Natural killer cell treated with Interleukin-12 subunit alpha and Interleukin-12 subunit beta and Interleukin-15 and Interleukin-18, amount 100 ng/mL, for 72 hours (primary cell): ENCODE results near the gene BCKDK. TPM values are rescaled to one million over a fixed set of nuclear protein-coding genes. Genes with fewer than 3 reads are reported as not detected.
"Not testable (repeated sequence)": the region's sequence is repeated elsewhere in the genome, so short reads cannot be mapped to it uniquely, and the experiment has no call there.

Experiments used
- ATAC-seq, 2 donors: fragments of 150-1000 bp; cut with Tn5 transposase in 1 of 2; sonication (Bioruptor Pico), chemical (Tn5 transposase) in 1 of 2; 2 replicates each; pipeline ENCODE4 v1.10.0; 2021
- DNase-seq: peaks from one replicate; pipeline ENCODE4 v3.0.0; 2022; ENCODE audit warnings: low spot score
- H3K27ac Mint-ChIP-seq, 2 donors: 1 replicate in 1 of 2; 2 replicates in 1 of 2; pipeline ENCODE4 v1.8.0; 2022; ENCODE audit warnings: mixed read lengths in 2 of 2, mild to moderate bottlenecking in 1 of 2, moderate library complexity in 1 of 2
- H3K27me3 Mint-ChIP-seq, 2 donors: 1 replicate in 1 of 2; 2 replicates in 1 of 2; pipeline ENCODE4 v1.8.0; 2022; ENCODE audit warnings: mixed read lengths in 2 of 2
- H3K36me3 Mint-ChIP-seq: one replicate; pipeline ENCODE4 v1.8.0; 2022; ENCODE audit warnings: mixed read lengths
- H3K4me1 Mint-ChIP-seq, 2 donors: 1 replicate in 1 of 2; 2 replicates in 1 of 2; pipeline ENCODE4 v1.8.0; 2022; ENCODE audit warnings: low read depth in 2 of 2, mixed read lengths in 2 of 2, mild to moderate bottlenecking in 1 of 2
- H3K4me3 Mint-ChIP-seq: one replicate; pipeline ENCODE4 v1.8.0; 2022; ENCODE audit warnings: mixed read lengths
- H3K9me3 Mint-ChIP-seq: 2 replicates; pipeline ENCODE4 v1.8.0; 2022; ENCODE audit warnings: mixed read lengths
- total RNA-seq, 2 donors: library from RNA; stranded (reverse); gene quantifications; one replicate each; pipeline ENCODE4 v1.2.3, GENCODE V29; 2022

BCKDK gene
- total RNA-seq, 2 donors from 2014 or later: 42.7 to 43.1 TPM

DNA sequence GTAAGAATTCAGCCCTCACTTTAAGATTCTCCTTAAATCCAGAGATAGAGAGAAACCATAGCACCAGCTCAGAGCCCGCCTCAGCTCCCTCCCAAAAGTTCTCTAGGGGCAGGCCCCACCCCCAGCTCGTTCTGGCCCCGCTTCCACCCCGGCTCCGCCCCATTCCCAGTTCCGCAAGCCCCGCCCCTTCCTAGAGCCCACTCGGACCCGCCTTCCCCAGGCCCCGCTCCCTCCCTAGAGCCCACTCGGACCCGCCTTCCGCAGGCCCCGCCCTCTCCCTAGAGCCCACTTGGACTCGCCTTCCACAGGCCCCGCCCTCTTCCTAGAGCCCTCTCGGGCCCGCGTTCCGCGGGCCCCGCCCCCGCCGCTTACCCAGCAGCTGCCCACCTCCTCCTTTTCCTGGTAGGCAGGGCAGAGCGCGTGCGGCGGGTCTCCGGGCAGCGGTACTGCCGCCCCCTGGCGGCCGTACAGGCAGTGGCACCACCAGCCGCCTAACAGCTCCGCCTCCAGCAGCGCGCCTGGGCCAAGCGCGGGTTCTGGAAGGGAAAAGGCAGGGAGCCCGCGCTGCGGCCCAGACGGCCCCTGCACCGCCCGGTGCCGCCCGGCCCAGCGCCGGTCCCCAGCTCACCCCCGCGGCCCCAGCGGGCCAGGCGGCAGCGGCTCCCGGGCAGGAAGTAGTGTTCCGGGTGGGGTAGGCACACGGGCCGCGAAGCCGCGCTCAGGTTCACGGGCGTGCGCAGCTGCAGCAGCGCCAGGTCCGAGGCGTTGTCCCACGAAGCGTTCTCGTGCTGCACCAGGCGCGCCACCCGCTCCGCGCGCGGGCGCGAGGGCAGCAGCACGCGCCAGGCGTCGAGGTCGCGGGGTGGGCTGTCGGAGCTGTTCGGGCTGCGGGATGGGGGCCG is 34.2 kb downstream of the BCKDK start:
- Mint-ChIP-seq H3K27me3 (no peaks in the 10 kb centered on the region), H3K36me3 (no peaks in the 10 kb centered on the region), H3K4me1 (peaks cover 9 to 13% of the 10 kb centered on the region in 2 donors), H3K9me3 (no peaks in the 10 kb centered on the region), H3K4me3 (peak overlapping the region; percentile 73), H3K27ac (peak overlapping the region; percentile 73 to 86)
- ATAC-seq: peak; percentile 97 to 98
- peak; percentile 99 for DNase-seq

DNA sequence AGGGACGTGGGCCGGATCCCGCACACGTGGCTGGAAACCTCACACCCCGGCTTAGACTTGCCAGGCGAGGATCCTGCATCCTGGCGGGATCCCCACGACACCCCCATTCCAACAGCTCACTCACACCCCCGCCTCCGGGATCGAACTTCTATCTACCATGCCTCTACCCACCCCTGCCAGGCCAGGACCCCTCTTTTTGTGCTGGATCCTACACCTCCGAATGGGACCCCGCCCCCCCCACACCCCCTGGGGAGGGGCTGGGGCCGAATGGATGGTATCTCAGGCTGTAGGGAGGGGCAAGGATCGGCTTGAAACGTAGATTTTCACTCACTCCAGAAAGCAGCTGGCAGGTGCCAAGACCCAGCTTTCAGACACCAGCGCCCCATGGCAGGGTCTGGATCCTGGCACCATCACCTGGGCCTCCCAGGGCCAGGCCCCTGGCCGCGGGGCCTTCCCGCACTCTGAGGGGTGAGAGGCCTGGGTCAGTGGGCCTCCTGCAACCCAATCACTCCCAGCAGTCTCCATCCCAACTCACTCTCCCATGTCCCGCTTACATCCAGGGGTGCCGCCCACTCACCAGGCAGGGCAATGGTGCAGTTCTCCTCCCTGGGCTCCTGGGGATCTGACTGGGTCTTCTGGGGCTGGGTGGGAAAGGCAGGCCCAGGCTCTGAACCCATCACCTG is 35.0 kb downstream of the BCKDK start:
- DNase-seq (no peak), ATAC-seq (no peak)
- H3K27ac Mint-ChIP-seq: peak overlapping the region; percentile 50 to 72
- peaks cover 9 to 13% of the 10 kb centered on the region in 2 donors for H3K4me1 Mint-ChIP-seq
- no peaks in the 10 kb centered on the region for H3K36me3 Mint-ChIP-seq
- H3K27me3 Mint-ChIP-seq: peaks cover 0 to 5% of the 10 kb centered on the region in 2 donors
- no peaks in the 10 kb centered on the region for H3K9me3 Mint-ChIP-seq
- H3K4me3 Mint-ChIP-seq: peak overlapping the region; percentile 52

DNA sequence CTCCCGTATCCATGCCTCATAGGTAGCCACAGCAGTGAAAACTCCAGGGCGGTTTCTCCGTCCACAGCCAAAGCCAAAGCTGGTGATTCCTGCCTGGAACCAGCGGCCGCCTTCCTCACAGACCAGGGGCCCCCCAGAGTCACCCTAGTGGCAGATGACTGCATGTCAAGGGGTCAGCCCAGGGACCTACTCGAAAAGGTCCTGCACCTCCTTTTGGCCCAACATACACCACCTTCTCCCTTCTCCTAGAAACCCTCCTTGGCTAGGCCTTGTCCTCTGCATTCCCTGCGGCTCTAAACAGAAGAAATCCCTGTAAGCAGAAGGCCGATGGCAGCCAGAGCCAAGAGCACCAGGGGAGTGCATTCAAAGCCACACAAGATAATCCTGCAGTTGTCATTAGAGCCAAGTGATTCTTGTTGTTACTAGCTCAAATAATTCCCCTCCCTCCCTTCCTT is 35.5 kb downstream of the BCKDK start:
- peaks cover 0 to 5% of the 10 kb centered on the region in 2 donors for H3K27me3 Mint-ChIP-seq
- ATAC-seq (no peak), DNase-seq (no peak)
- peak overlapping the region; percentile 52 for H3K4me3 Mint-ChIP-seq
- H3K4me1 Mint-ChIP-seq: peaks cover 9 to 13% of the 10 kb centered on the region in 2 donors
- H3K9me3 Mint-ChIP-seq: no peaks in the 10 kb centered on the region
- no peaks in the 10 kb centered on the region for H3K36me3 Mint-ChIP-seq
- H3K27ac Mint-ChIP-seq: peak overlapping the region; percentile 50 to 72

DNA sequence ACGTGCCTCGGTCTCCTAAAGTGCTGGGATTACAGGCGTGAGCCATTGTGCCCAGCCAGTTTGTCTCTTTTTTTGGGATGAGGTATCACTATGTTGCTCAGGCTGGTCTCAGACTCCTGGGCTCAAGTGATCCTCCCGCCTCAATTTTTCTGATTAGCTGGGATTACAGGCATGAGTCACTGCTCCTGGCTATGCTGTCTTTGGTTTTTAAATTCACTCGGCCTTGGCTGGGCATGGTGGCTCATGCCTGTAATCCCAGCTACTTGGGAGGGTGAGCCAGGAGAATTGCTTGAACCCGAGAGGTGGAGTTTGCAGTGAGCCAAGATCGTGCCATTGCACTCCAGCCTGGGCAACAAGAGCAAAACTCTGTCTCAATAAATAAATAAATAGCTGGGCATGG is 36.2 kb downstream of the BCKDK start:
- peak overlapping the region in 1 of 2 donors; percentile 50 for H3K27ac Mint-ChIP-seq
- not testable (repeated sequence) for H3K9me3 Mint-ChIP-seq, DNase-seq, ATAC-seq, H3K36me3 Mint-ChIP-seq, H3K27me3 Mint-ChIP-seq
- peaks cover 9 to 13% of the 10 kb centered on the region in 2 donors for H3K4me1 Mint-ChIP-seq
- H3K4me3 Mint-ChIP-seq: peak overlapping the region; percentile 52

DNA sequence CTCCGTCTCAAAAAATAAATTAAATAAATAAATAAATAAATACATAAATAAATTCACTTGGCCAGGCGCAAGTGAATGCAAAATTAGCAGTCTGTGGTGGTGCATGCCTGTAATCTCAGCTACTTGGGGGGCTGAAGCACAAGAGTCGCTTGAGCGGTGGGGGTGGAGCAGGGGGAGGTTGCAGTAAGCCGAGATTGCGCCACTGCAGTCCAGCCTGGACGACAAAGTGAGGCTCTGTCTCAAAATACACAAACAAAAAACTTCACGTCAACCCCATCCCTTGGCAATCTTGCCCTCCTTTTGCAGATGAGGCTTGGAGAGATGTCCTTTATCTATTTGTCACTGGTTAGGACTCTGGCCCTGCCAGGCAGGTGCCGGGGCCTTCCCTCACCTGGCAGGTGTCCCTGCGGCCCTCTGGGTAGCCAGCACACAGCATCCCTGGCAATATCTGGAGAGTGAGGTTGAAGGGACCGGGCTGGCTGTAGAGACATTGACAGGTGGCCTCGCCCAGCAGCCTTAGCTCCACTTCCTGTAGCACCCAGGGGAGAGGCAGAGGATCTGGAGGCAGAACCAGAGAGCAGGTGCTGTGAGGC is 37.3 kb downstream of the BCKDK start:
- H3K4me3 Mint-ChIP-seq: no peak overlapping the region
- peaks cover 9 to 13% of the 10 kb centered on the region in 2 donors for H3K4me1 Mint-ChIP-seq
- H3K36me3 Mint-ChIP-seq: no peaks in the 10 kb centered on the region
- no peak for DNase-seq
- H3K27ac Mint-ChIP-seq: peak overlapping the region in 1 of 2 donors; percentile 16
- H3K27me3 Mint-ChIP-seq: peaks cover 0 to 7% of the 10 kb centered on the region in 2 donors
- H3K9me3 Mint-ChIP-seq: no peaks in the 10 kb centered on the region
- ATAC-seq: no peak

DNA sequence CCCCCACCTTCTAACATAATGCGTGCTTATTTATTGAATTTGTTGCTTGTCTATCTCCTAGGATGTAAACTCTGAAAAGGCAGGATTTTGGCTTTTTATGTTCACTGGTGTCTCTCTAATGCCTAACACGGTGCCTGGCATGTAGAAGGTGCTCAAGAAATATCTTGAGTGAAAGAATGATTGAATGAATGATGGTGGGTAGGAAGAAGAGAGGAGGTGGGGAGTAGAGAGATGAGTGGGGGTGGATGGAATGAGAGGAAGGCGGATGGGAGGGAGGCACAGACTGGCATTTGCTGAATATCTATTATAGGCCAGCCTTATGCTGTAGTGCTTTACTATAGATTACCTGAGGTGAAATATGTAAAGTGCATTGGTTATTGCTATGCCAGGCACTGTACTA is 39.4 kb downstream of the BCKDK start:
- no peak overlapping the region for H3K27ac Mint-ChIP-seq
- DNase-seq: no peak
- no peak overlapping the region for H3K4me3 Mint-ChIP-seq
- no peak for ATAC-seq
- no peaks in the 10 kb centered on the region for H3K9me3 Mint-ChIP-seq
- H3K27me3 Mint-ChIP-seq: peaks cover 0 to 7% of the 10 kb centered on the region in 2 donors
- H3K4me1 Mint-ChIP-seq: peaks cover 5 to 7% of the 10 kb centered on the region in 2 donors
- no peaks in the 10 kb centered on the region for H3K36me3 Mint-ChIP-seq

DNA sequence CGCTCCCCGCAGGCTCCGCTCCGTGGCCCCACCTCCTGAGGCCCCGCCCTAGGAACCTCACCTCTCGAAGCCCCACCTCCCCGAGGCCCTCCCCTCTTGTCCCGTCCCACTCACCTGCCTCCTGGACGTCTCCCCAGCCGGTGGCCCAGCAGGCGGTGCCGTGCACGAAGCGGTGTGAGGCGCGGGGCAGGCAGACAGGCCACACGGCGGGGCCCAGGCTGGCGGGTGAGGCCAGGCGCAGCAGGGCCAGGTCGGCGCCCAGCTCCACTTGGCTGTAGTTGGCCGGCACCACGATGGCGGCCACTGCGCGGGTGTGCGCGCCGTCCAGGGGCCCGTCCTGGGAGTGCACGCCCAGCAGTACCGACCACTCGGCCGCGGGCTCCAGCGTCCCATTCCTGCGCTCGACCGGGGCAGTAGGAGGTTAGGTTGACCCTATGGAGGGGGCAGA is 40.1 kb downstream of the BCKDK start:
- H3K27ac Mint-ChIP-seq: no peak overlapping the region
- H3K4me1 Mint-ChIP-seq: peaks cover 5 to 7% of the 10 kb centered on the region in 2 donors
- no peak for DNase-seq
- ATAC-seq: peak in 1 of 2 donors; percentile 40
- no peaks in the 10 kb centered on the region for H3K36me3 Mint-ChIP-seq
- no peak overlapping the region for H3K4me3 Mint-ChIP-seq
- H3K27me3 Mint-ChIP-seq: peaks cover 0 to 7% of the 10 kb centered on the region in 2 donors
- no peaks in the 10 kb centered on the region for H3K9me3 Mint-ChIP-seq

DNA sequence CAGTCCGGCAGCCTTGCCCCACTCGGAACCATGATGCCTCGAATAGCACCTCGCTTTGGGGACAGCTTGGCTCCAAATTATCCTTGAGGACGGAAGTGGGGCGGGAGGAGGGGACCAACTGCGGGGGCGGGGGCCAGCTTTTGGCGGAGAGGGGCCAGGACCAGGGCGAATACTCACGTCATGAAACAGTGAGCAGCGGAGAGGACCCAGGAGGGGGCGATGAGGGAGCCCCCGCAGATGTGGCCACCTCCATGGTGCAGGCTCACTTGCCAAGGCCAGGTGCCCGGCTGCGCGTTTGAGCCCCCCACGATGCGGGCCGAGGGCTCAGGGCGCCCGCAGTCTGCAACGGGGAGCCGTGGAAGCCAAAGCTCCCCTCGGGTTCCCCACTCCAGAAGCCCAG is 40.7 kb downstream of the BCKDK start:
- no peak for ATAC-seq
- DNase-seq: no peak
- no peaks in the 10 kb centered on the region for H3K9me3 Mint-ChIP-seq
- no peak overlapping the region for H3K27ac Mint-ChIP-seq
- no peak overlapping the region for H3K4me3 Mint-ChIP-seq
- H3K27me3 Mint-ChIP-seq: peaks cover 0 to 7% of the 10 kb centered on the region in 2 donors
- H3K4me1 Mint-ChIP-seq: peaks cover 2 to 3% of the 10 kb centered on the region in 2 donors
- H3K36me3 Mint-ChIP-seq: no peaks in the 10 kb centered on the region

DNA sequence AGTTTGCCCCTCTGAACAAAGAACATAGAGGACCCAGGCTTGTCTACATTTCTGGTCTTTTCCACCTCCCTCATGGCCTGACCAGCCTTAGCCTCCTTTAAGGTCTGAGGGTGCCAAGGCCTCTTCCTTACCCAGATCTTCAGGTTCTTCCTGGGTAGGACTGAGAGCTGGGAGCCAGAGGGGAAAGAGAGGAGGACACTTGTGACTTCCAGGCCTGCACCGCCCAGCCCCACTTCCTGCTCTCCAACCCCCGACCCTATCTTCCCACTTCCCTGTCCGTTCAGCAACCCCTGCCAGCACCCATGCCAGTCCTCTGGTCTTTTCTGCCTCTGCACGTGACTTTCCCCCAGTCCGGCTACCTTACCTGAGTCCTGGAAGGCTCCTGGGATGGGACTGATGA is 41.1 kb downstream of the BCKDK start:
- DNase-seq (no peak), ATAC-seq (no peak)
- Mint-ChIP-seq H3K4me1 (no peaks in the 10 kb centered on the region), H3K27me3 (peaks cover 0 to 7% of the 10 kb centered on the region in 2 donors), H3K27ac (no peak overlapping the region), H3K4me3 (no peak overlapping the region), H3K9me3 (no peaks in the 10 kb centered on the region), H3K36me3 (no peaks in the 10 kb centered on the region)

DNA sequence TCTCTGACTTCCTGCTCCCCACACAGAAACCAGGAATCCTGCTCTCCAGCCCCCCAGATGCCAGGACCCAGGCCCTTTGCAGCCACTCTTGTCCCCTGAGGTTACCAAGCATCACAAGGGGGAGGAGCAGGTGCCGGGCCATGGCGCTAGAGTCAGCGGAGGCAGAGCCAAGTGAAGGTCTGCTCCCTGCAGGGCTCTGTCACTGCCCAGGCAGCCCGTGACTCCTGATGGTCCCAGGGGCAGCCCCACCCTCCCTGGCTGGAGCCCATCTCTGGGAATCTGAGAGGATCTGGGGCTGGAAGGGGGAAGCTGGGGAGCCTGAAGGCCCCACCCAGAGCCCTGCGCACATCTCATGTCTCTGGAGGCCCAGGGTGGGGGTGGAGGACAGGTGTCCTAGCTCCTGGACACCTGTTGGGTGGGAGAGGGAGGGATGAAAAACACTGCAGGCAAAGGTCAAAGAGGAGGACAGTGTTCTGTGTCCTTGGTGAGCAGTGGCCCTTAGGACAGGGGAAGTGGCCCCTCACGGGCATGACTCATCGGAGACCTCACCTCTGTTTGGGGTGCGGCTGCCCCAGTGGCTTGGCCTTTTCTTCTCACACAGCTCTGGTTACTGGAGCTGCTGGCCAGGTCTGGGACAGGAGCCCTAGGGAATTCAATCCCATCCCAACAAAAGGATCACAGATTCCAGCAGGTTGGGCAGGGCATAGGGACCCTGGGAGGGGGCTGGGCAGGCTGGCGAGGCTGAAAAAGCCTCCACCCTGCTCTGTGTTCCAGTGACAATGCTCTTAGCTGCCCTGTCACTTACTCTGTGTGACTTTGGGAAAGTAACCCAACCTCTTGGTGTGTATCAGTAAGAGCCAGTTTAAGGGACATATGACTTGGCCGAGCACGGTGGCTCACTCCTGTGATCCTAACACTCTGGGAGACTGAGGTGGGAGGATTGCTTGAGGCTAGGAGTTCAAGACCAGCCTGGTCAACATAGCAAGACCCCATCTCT is 42.0 kb downstream of the BCKDK start, which contains the start of gene PRSS36:
TSS of gene PRSS36 (minus strand) at position 173 of the 997 bp plus-strand sequence. CDS start at position 142, 31 bp downstream.
- H3K36me3 Mint-ChIP-seq: no peaks in the 10 kb centered on the region
- H3K4me1 Mint-ChIP-seq: no peaks in the 10 kb centered on the region
- ATAC-seq (peak in 1 of 2 donors; percentile 4), DNase-seq (no peak)
- peaks cover 0 to 7% of the 10 kb centered on the region in 2 donors for H3K27me3 Mint-ChIP-seq
- no peaks in the 10 kb centered on the region for H3K9me3 Mint-ChIP-seq
- no peak within 1 kb of the TSS for H3K27ac Mint-ChIP-seq
- no peak within 1 kb of the TSS for H3K4me3 Mint-ChIP-seq

DNA sequence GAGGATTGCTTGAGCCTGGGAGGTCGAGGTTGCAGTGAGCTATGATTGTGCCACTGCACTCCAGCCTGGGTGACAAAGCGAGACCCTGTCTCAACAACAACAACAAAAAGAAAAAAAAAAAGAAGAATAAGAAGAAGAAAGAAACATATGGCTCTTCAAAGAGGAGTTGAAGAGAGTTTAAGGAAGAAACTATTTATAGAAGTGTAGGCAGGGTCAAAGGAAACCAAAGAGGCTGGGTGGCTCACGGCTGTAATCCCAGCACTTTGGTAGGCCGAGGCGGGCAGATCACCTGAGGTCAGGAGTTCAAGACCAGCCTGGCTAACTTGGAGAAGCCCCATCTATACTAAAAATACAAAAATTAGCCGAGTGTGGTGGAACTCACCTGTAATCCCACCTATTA is 42.8 kb downstream of the BCKDK start:
- not testable (repeated sequence) for H3K4me3 Mint-ChIP-seq, ATAC-seq, DNase-seq, H3K27me3 Mint-ChIP-seq, H3K27ac Mint-ChIP-seq, H3K36me3 Mint-ChIP-seq, H3K4me1 Mint-ChIP-seq, H3K9me3 Mint-ChIP-seq

DNA sequence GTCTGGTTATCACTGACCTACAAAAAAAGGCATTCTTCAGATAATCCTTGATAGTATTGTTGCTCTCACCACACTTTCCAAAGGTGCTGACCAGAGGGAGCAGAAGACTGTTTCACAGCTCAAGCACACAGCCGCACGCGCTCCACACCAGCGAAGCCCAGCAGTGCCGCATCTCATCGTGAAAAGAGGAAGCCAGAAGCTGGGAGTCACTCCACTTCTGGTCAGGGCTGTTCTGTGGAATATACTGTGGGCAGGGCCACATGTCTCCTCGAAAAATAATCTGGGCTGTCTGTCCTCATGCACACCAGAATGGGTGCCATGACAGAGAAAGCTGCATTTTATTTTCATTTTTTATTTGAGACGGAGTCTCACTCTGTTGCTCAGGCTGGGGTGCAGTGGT is 49.0 kb downstream of the BCKDK start:
- peak overlapping the region; percentile 12 for H3K4me3 Mint-ChIP-seq
- peaks cover 0 to 8% of the 10 kb centered on the region in 2 donors for H3K4me1 Mint-ChIP-seq
- no peak for DNase-seq
- H3K9me3 Mint-ChIP-seq: no peaks in the 10 kb centered on the region
- no peaks in the 10 kb centered on the region for H3K36me3 Mint-ChIP-seq
- no peak overlapping the region for H3K27ac Mint-ChIP-seq
- ATAC-seq: no peak
- no peaks in the 10 kb centered on the region for H3K27me3 Mint-ChIP-seq
